Lower leg skin (tissue), 3 donors: ENCODE data around the gene PARP15.

Source experiments
- CTCF ChIP-seq, 3 donors: fragments of 450-650 bp; IDR thresholded peaks; one replicate each; pipeline ENCODE4 v1.5.1; 2016; ENCODE audit warnings: antibody characterized with exemption in 3 of 3, mild to moderate bottlenecking in 3 of 3, moderate library complexity in 2 of 3
- POLR2A ChIP-seq, 2 donors: fragments of 450-650 bp; IDR thresholded peaks; one replicate each; pipeline ENCODE4 v1.6.1; 2016 to 2017; ENCODE audit warnings: antibody characterized with exemption in 2 of 2, mild to moderate bottlenecking in 1 of 2, moderate library complexity in 1 of 2

- TF ChIP-seq CTCF (IDR thresholded peaks at IDR 0.05) (no peak), POLR2A (IDR thresholded peaks at IDR 0.05) (no peak)
Observed at GRCh38 chr3:122677216-122677615, 99.8 kb downstream of the PARP15 start.
